ENCODE measurements around the gene OSBPL5. TPM values are rescaled to one million over a fixed set of nuclear protein-coding genes. Genes with fewer than 3 reads are reported as not detected.
A peak's percentile ranks its signal among the peaks of the same experiment; 100 is the strongest.

Gene OSBPL5
- polyA plus RNA-seq, 6 donors from 2014 or later: 0.12 to 0.25 TPM; not detected in 4

DNA sequence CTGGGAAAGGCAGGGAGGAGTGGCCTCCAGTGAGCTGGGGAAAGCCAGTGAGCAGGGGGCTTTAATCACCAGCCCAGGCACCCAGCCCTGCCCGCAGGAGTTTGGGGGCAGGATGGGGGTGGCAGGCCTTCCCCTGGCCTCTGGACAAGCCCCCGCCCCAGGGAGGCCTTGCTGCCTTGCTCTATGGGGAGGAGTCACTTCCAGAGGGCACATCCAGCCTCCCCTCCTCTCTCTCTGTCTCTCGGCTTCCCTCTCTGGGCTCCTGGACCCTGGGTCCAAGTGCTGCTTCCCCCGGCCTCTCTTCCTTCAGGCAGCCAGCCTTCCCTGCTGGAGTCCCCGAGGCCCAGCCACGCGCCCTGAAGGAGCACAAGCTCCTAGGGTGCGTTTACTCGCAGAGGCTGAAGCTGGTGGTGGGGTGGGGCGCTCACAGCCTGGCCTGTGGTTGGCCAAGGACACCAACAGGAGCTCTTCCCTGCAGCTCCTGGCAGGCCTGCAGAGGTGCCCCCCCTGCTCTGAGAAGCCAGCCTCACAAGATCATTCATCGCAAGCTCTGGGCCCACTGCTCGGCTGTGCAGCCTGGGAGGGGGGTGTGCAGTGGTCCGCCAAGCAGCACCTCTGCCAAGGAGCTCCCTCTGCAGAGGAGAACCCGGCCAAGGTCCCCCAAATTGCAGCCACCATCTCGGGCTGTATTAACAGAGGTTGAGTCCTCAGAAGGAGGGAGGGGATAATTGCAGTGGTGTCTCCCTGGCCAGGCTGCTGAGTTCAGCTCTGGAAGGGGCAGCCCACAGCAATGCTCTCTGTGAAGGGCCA is 25.4 kb downstream of the OSBPL5 start:
- H3K9me3 Mint-ChIP-seq: peaks cover 0 to 1% (median 0%) of the 10 kb centered on the region in 7 donors
- DNase-seq (no peak), ATAC-seq (ENCODE audit: low read depth in 2 of 2) (no peak)
- H3K4me3 Mint-ChIP-seq: no peak overlapping the region
- H3K36me3 Mint-ChIP-seq: no peaks in the 10 kb centered on the region
- no peaks in the 10 kb centered on the region for H3K27me3 Mint-ChIP-seq
- peaks cover 0 to 4% (median 0%) of the 10 kb centered on the region in 3 donors for H3K4me1 Mint-ChIP-seq
- no peak overlapping the region for H3K27ac Mint-ChIP-seq

DNA sequence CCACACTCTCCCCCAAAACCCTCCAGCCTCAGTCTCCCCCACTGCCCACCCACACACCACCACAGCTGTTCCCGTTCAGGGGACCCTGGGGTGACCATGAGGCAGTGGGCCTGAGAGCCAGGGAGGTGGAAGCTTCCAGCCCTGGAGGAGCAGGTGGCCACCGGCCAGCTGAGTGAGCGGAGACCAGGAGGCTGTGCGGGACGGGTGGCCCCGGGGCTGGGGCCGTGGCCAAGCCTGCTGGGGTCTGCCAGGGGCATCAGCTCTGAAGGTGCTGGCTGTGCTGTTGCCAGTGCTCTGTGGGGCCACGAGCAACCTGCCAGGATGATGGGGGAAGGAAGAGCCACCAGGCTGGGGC is 26.0 kb downstream of the OSBPL5 start:
- no peaks in the 10 kb centered on the region for H3K27me3 Mint-ChIP-seq
- H3K4me3 Mint-ChIP-seq: no peak overlapping the region
- peaks cover 0 to 1% (median 0%) of the 10 kb centered on the region in 7 donors for H3K9me3 Mint-ChIP-seq
- no peaks in the 10 kb centered on the region for H3K36me3 Mint-ChIP-seq
- no peak overlapping the region for H3K27ac Mint-ChIP-seq
- H3K4me1 Mint-ChIP-seq: peaks cover 0 to 4% (median 0%) of the 10 kb centered on the region in 3 donors
- no peak for DNase-seq
- no peak for ATAC-seq (ENCODE audit: low read depth in 2 of 2)

DNA sequence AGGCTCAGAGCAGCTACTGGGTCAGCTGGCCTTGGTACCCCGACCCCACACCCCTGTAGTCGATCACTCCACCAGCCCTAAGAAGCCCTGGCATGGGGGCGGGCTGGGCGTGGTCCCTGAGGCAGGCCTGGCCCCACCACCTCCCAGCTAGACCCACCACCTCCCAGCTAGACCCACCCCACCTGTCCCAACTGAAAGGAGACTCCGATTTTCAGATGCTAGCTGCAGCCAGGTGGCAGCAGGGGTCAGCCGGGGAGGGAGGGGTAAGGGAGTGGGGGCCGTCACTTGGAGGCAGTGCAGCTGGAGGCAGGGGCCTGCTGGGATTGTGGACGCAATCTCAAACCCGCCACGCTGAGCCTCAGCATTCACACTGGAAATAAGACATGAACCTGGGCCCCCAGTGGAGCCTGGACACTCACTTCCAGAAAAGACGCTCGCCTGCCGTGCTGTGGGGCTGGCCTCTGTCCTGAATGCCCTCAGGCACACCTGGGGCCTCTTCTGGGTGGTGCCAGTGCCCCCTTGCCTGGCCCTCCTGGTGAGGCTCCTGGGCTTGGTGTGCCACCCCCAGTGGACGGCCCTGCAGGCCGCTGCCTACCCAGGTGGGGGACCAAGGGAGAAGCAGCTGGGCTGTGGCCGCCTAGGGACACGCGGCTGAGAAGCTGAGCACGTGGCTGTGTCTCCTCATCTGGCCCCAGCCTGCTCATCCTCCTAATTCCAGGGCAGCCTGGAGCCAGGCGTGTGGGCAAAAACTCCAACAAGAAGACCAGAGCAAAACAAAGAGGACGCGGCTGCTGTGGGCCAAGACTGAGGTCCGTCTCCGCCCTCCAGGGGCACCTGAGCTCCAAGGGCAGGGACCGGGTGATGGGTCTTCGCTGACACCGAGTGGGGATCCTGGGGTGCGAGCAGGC is 26.7 kb downstream of the OSBPL5 start:
- H3K4me3 Mint-ChIP-seq: no peak overlapping the region
- DNase-seq (no peak), ATAC-seq (ENCODE audit: low read depth in 2 of 2) (no peak)
- no peaks in the 10 kb centered on the region for H3K27me3 Mint-ChIP-seq
- peaks cover 0 to 4% (median 0%) of the 10 kb centered on the region in 3 donors for H3K4me1 Mint-ChIP-seq
- H3K9me3 Mint-ChIP-seq: peaks cover 0 to 1% (median 0%) of the 10 kb centered on the region in 7 donors
- H3K27ac Mint-ChIP-seq: no peak overlapping the region
- no peaks in the 10 kb centered on the region for H3K36me3 Mint-ChIP-seq

DNA sequence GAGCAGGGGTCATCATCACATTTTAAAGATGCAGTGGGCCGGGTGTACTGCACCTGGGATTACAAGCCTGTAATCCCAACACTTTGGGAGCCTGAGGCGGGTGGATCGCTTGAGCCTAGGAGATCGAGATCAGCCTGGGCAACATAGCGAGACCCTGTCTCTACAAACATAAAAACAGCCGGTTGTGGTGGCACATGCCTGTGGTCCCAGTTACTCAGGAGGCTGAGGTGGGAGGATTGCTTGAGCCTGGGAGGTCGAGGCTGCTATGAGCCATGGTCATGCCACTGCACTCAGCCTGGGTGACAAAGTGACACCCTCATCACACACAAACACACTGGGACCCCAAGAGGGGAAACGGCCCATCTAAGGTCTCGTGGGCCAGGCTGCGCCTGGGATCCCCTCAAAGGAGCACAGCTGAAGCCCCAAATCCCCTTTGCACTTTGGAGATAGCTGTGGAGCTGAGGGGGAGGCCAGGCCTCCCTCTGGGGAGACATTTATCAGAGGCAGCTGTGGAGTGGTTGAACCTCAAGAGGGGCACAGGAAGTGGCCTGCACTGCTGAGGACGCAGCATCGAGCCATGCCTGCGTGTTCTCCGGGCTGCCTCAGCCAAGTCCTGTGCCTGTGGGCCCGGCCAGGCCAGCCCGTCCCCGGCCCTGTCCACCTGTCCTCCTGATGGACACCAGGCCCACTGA is 27.5 kb downstream of the OSBPL5 start:
- H3K36me3 Mint-ChIP-seq: no peaks in the 10 kb centered on the region
- DNase-seq (no peak), ATAC-seq (ENCODE audit: low read depth in 2 of 2) (no peak)
- no peak overlapping the region for H3K27ac Mint-ChIP-seq
- no peak overlapping the region for H3K4me3 Mint-ChIP-seq
- peaks cover 0 to 1% (median 0%) of the 10 kb centered on the region in 7 donors for H3K9me3 Mint-ChIP-seq
- peaks cover 0 to 3% (median 0%) of the 10 kb centered on the region in 3 donors for H3K4me1 Mint-ChIP-seq
- H3K27me3 Mint-ChIP-seq: no peaks in the 10 kb centered on the region

GRCh38 chr11:3136546-3137455 is 28.3 kb downstream of the OSBPL5 start:
- no peak overlapping the region for H3K27ac Mint-ChIP-seq
- no peak overlapping the region for H3K4me3 Mint-ChIP-seq
- peaks cover 0 to 3% (median 0%) of the 10 kb centered on the region in 3 donors for H3K4me1 Mint-ChIP-seq
- H3K27me3 Mint-ChIP-seq: no peaks in the 10 kb centered on the region
- peaks cover 0 to 4% (median 0%) of the 10 kb centered on the region in 7 donors for H3K9me3 Mint-ChIP-seq
- ATAC-seq (ENCODE audit: low read depth in 2 of 2): no peak
- no peaks in the 10 kb centered on the region for H3K36me3 Mint-ChIP-seq
- no peak for DNase-seq

- no peak for DNase-seq
- H3K4me1 Mint-ChIP-seq: peaks cover 0 to 3% (median 0%) of the 10 kb centered on the region in 3 donors
- H3K27me3 Mint-ChIP-seq: no peaks in the 10 kb centered on the region
- no peaks in the 10 kb centered on the region for H3K36me3 Mint-ChIP-seq
- no peak overlapping the region for H3K4me3 Mint-ChIP-seq
- no peak for ATAC-seq (ENCODE audit: low read depth in 2 of 2)
- H3K9me3 Mint-ChIP-seq: peaks cover 0 to 4% (median 0%) of the 10 kb centered on the region in 7 donors
- peak overlapping the region in 1 of 6 donors; percentile 68 for H3K27ac Mint-ChIP-seq
Observed at GRCh38 chr11:3135481-3136440, 29.3 kb downstream of the OSBPL5 start.

DNA sequence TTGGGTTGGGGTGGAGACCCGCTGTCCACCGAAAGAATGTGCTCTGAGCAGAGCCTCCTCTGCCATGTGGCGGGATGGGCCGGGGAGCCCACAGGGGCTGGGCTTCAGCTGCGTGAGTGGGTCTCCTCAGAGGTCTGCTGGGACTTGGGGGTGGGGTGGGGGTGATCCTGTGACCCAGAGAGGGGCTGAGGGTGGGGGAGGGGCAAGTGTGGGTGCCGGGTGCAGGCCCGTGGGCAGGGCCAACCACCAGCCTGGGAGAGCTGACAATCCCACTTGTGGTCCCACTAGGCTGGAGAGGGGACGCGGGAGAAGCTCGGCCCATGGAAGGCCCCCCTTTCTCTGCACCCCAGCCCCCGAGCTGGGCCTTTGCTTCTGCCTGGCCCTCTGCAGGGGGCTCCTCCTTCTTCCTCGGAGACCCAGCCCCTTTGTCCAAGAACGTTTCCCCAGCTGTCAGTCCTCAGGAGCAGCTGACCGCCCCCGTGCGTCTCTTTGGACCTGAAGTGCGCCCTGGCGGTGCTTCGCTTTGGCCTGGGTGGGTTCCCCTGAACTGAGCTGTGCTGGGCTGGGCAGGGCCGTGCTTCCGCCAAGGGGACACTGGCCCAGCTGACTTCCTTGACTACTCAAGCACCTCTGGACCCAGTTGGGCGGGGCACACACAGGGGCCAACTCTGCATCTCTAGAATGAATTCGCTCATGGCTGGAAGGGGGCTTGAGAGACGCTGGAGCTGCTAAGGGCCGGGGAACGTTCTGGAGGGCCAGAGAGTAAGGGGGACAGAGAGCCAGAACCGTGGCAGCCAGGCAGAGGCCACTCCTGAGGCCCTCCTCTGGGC is 30.2 kb downstream of the OSBPL5 start:
- Mint-ChIP-seq H3K27ac (no peak overlapping the region), H3K4me3 (no peak overlapping the region), H3K36me3 (no peaks in the 10 kb centered on the region), H3K27me3 (no peaks in the 10 kb centered on the region), H3K9me3 (peaks cover 0 to 4% (median 0%) of the 10 kb centered on the region in 7 donors), H3K4me1 (peaks cover 0 to 3% (median 0%) of the 10 kb centered on the region in 3 donors)
- no peak for ATAC-seq (ENCODE audit: low read depth in 2 of 2)
- DNase-seq: no peak

- Mint-ChIP-seq H3K4me1 (peaks cover 0 to 3% (median 0%) of the 10 kb centered on the region in 3 donors), H3K4me3 (no peak overlapping the region), H3K27me3 (no peaks in the 10 kb centered on the region), H3K27ac (no peak overlapping the region), H3K9me3 (peaks cover 0 to 4% (median 0%) of the 10 kb centered on the region in 7 donors), H3K36me3 (no peaks in the 10 kb centered on the region)
- DNase-seq: no peak
- no peak for ATAC-seq (ENCODE audit: low read depth in 2 of 2)
Observed at GRCh38 chr11:3134218-3134621, 30.9 kb downstream of the OSBPL5 start.

GRCh38 chr11:3133261-3134217 is 31.6 kb downstream of the OSBPL5 start:
- Mint-ChIP-seq H3K27me3 (no peaks in the 10 kb centered on the region), H3K36me3 (no peaks in the 10 kb centered on the region), H3K9me3 (peaks cover 0 to 4% (median 0%) of the 10 kb centered on the region in 7 donors), H3K27ac (no peak overlapping the region), H3K4me3 (no peak overlapping the region), H3K4me1 (peaks cover 0 to 3% (median 0%) of the 10 kb centered on the region in 3 donors)
- ATAC-seq (ENCODE audit: low read depth in 2 of 2) (no peak), DNase-seq (no peak)

- DNase-seq (no peak), ATAC-seq (ENCODE audit: low read depth in 2 of 2) (no peak)
- Mint-ChIP-seq H3K4me3 (no peak overlapping the region), H3K9me3 (peaks cover 0 to 4% (median 0%) of the 10 kb centered on the region in 7 donors), H3K27ac (no peak overlapping the region), H3K36me3 (no peaks in the 10 kb centered on the region), H3K4me1 (peaks cover 0 to 3% (median 0%) of the 10 kb centered on the region in 3 donors), H3K27me3 (no peaks in the 10 kb centered on the region)
Observed at GRCh38 chr11:3132831-3133260, 32.3 kb downstream of the OSBPL5 start.

All from naive B cell (primary cell).